Natural killer cell (primary cell): ENCODE measurements around the gene KNG1. TPM values are rescaled to one million over a fixed set of nuclear protein-coding genes. Genes with fewer than 3 reads are reported as not detected.

Experiments
- ATAC-seq, 3 donors: fragments of 150-1000 bp in 2 of 3; fragments of 200-7000 bp in 1 of 3; cut with Tn5 transposase; 1 replicate in 1 of 3; 2 replicates in 2 of 3; pipeline ENCODE4 v1.10.0; 2021; ENCODE audit warnings: mild to moderate bottlenecking in 2 of 3, moderate library complexity in 2 of 3
- DNase-seq, 2 donors: peaks; one replicate each; pipeline versions ENCODE4 v3.0.0 to v3.0.0-alpha.2; 2013 to 2021; ENCODE audit warnings: mixed read lengths in 1 of 2
- H3K27ac ChIP-seq: one replicate; pipeline ENCODE4 v1.5.1; 2013; ENCODE audit warnings: mild to moderate bottlenecking, low read length
- H3K27me3 ChIP-seq: one replicate; pipeline ENCODE4 v1.6.1; 2013; ENCODE audit warnings: low read length; ENCODE audit not compliant: control insufficient read depth, insufficient read depth
- H3K36me3 ChIP-seq: one replicate; pipeline ENCODE4 v1.6.1; 2013; ENCODE audit warnings: low read length; ENCODE audit not compliant: control insufficient read depth, insufficient read depth
- H3K4me1 ChIP-seq: one replicate; pipeline ENCODE4 v1.6.1; 2013; ENCODE audit warnings: low read length; ENCODE audit not compliant: control insufficient read depth, insufficient read depth
- H3K4me3 ChIP-seq: one replicate; pipeline ENCODE4 v1.5.1; 2013; ENCODE audit warnings: low read length
- H3K9me3 ChIP-seq: one replicate; pipeline ENCODE4 v1.6.1; 2013; ENCODE audit warnings: low read length; ENCODE audit not compliant: control insufficient read depth, insufficient read depth
- H3K27ac Mint-ChIP-seq, 2 donors: one replicate each; pipeline ENCODE4 v1.8.0; 2022; ENCODE audit warnings: mild to moderate bottlenecking in 2 of 2, mixed read lengths in 2 of 2, moderate library complexity in 1 of 2
- H3K27me3 Mint-ChIP-seq, 2 donors: one replicate each; pipeline ENCODE4 v1.8.0; 2022; ENCODE audit warnings: low read depth in 2 of 2, mixed read lengths in 2 of 2
- H3K36me3 Mint-ChIP-seq: one replicate; pipeline ENCODE4 v1.8.0; 2022; ENCODE audit warnings: mixed read lengths
- H3K4me1 Mint-ChIP-seq, 2 donors: one replicate each; pipeline ENCODE4 v1.8.0; 2022; ENCODE audit warnings: mixed read lengths in 2 of 2
- H3K4me3 Mint-ChIP-seq: one replicate; pipeline ENCODE4 v1.8.0; 2022; ENCODE audit warnings: mild to moderate bottlenecking, moderate library complexity, mixed read lengths
- H3K9me3 Mint-ChIP-seq, 2 donors: one replicate each; pipeline ENCODE4 v1.8.0; 2022; ENCODE audit warnings: mixed read lengths in 2 of 2
- WGBS: methylation state at CpG from one replicate; pipeline ENCODE4 v1.1.7; 2013; ENCODE audit warnings: missing lambda C conversion rate; ENCODE audit not compliant: insufficient coverage; 5-methylcytosine and 5-hydroxymethylcytosine counted together
- intact Hi-C: fragments of 100-400 bp; cut with micrococcal nuclease; formaldehyde crosslinking; loops from one replicate; pipeline ENCODE4 v1.14.2; 2022
- total RNA-seq, 4 donors: library from RNA; stranded (reverse); fragments of 120-200 nt in 1 of 4; gene quantifications; one replicate each; pipeline versions ENCODE4 v1.2.3 to v1.2.4, GENCODE V29; 2013 to 2022
- TF ChIP-seq, protein P1 (sequence below): fragments of 200-600 bp; IDR thresholded peaks from one replicate; pipeline ENCODE4 v1.8.0; 2022; ENCODE audit warnings: antibody characterized with exemption

KNG1 gene
- total RNA-seq, 3 donors from 2014 or later (not counting 1 experiment from before 2014, with no cell fraction given) = not detected

GRCh38 chr3:186746008-186746407 lies 28.8 kb downstream of the KNG1 start:
- H3K36me3 Mint-ChIP-seq = no peaks in the 10 kb centered on the region
- no peaks in the 10 kb centered on the region for H3K36me3 ChIP-seq
- no peaks in the 10 kb centered on the region for H3K27me3 ChIP-seq
- ATAC-seq (peak in 1 of 3 donors; percentile 46), DNase-seq (no peak)
- H3K27me3 Mint-ChIP-seq = peaks cover 0 to 5% of the 10 kb centered on the region in 2 donors
- H3K4me1 Mint-ChIP-seq = peaks cover 0 to 6% of the 10 kb centered on the region in 2 donors
- H3K27ac ChIP-seq = no peak overlapping the region
- no peaks in the 10 kb centered on the region for H3K9me3 Mint-ChIP-seq
- no peaks in the 10 kb centered on the region for H3K9me3 ChIP-seq
- TF ChIP-seq, protein P1, sequence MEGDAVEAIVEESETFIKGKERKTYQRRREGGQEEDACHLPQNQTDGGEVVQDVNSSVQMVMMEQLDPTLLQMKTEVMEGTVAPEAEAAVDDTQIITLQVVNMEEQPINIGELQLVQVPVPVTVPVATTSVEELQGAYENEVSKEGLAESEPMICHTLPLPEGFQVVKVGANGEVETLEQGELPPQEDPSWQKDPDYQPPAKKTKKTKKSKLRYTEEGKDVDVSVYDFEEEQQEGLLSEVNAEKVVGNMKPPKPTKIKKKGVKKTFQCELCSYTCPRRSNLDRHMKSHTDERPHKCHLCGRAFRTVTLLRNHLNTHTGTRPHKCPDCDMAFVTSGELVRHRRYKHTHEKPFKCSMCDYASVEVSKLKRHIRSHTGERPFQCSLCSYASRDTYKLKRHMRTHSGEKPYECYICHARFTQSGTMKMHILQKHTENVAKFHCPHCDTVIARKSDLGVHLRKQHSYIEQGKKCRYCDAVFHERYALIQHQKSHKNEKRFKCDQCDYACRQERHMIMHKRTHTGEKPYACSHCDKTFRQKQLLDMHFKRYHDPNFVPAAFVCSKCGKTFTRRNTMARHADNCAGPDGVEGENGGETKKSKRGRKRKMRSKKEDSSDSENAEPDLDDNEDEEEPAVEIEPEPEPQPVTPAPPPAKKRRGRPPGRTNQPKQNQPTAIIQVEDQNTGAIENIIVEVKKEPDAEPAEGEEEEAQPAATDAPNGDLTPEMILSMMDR = no peak
- intact Hi-C loops = no loop called here
- 32% methylated on average over 9 of the region's 10 CpGs for WGBS
- H3K4me3 Mint-ChIP-seq = no peak overlapping the region
- H3K4me1 ChIP-seq = no peaks in the 10 kb centered on the region
- no peak overlapping the region for H3K4me3 ChIP-seq
- H3K27ac Mint-ChIP-seq = peak overlapping the region in 1 of 2 donors; percentile 39

- H3K9me3 Mint-ChIP-seq = no peaks in the 10 kb centered on the region
- peaks cover 9 to 13% of the 10 kb centered on the region in 2 donors for H3K27me3 Mint-ChIP-seq
- H3K27me3 ChIP-seq = no peaks in the 10 kb centered on the region
- ATAC-seq (no peak), DNase-seq (no peak)
- no peaks in the 10 kb centered on the region for H3K36me3 ChIP-seq
- intact Hi-C loops = no loop called here
- no peak overlapping the region for H3K27ac Mint-ChIP-seq
- H3K4me3 Mint-ChIP-seq = no peak overlapping the region
- TF ChIP-seq, protein P1 = no peak
- H3K36me3 Mint-ChIP-seq = no peaks in the 10 kb centered on the region
- H3K4me3 ChIP-seq = no peak overlapping the region
- no peak overlapping the region for H3K27ac ChIP-seq
- H3K4me1 Mint-ChIP-seq = peaks cover 0 to 6% of the 10 kb centered on the region in 2 donors
- H3K4me1 ChIP-seq = no peaks in the 10 kb centered on the region
- no peaks in the 10 kb centered on the region for H3K9me3 ChIP-seq
- WGBS = 95% methylated on average over 2 of the region's 2 CpGs
Observed at GRCh38 chr3:186750316-186750715, 33.2 kb downstream of the KNG1 start.

- H3K9me3 Mint-ChIP-seq = no peaks in the 10 kb centered on the region
- ATAC-seq (no peak), DNase-seq (no peak)
- H3K36me3 Mint-ChIP-seq = no peaks in the 10 kb centered on the region
- H3K27ac Mint-ChIP-seq = no peak overlapping the region
- TF ChIP-seq, protein P1 = no peak
- intact Hi-C loops = no loop called here
- H3K4me1 ChIP-seq = no peaks in the 10 kb centered on the region
- H3K27ac ChIP-seq = no peak overlapping the region
- no peak overlapping the region for H3K4me3 ChIP-seq
- no peak overlapping the region for H3K4me3 Mint-ChIP-seq
- no peaks in the 10 kb centered on the region for H3K4me1 Mint-ChIP-seq
- WGBS = 89% methylated on average over 3 of the region's 3 CpGs
- no peaks in the 10 kb centered on the region for H3K36me3 ChIP-seq
- no peaks in the 10 kb centered on the region for H3K9me3 ChIP-seq
- peaks cover 9 to 14% of the 10 kb centered on the region in 2 donors for H3K27me3 Mint-ChIP-seq
- no peaks in the 10 kb centered on the region for H3K27me3 ChIP-seq
Observed at GRCh38 chr3:186751480-186751879, 34.3 kb downstream of the KNG1 start.

- Mint-ChIP-seq H3K27me3 (peaks cover 14 to 23% of the 10 kb centered on the region in 2 donors), H3K4me3 (no peak overlapping the region), H3K27ac (no peak overlapping the region), H3K4me1 (no peaks in the 10 kb centered on the region), H3K9me3 (no peaks in the 10 kb centered on the region), H3K36me3 (no peaks in the 10 kb centered on the region)
- 78% methylated on average over 6 of the region's 7 CpGs for WGBS
- ATAC-seq (no peak), DNase-seq (no peak)
- Histone ChIP-seq H3K9me3 (no peaks in the 10 kb centered on the region), H3K27me3 (no peaks in the 10 kb centered on the region), H3K27ac (no peak overlapping the region), H3K4me3 (no peak overlapping the region), H3K4me1 (no peaks in the 10 kb centered on the region), H3K36me3 (no peaks in the 10 kb centered on the region)
- TF ChIP-seq, protein P1 = no peak
- intact Hi-C loops = no loop called here
Observed at GRCh38 chr3:186754006-186754405, 36.8 kb downstream of the KNG1 start.
